PC-9 (cell line): ENCODE results near the gene HIGD1A.
"Not testable (repeated sequence)": the region's sequence is repeated elsewhere in the genome, so short reads cannot be mapped to it uniquely, and the experiment has no call there.

Experiments
- CTCF ChIP-seq: fragments of 200-600 bp; sonication (generic); conservative IDR thresholded peaks from 2 replicates; pipeline ENCODE4 v1.6.1; 2017; ENCODE audit warnings: mixed run types, antibody characterized with exemption, mild to moderate bottlenecking, moderate library complexity
- EZH2 ChIP-seq: fragments of 200-600 bp; sonication (generic); IDR thresholded peaks from 2 replicates; pipeline ENCODE4 v1.8.0; 2017; ENCODE audit warnings: antibody characterized with exemption, low read depth

DNA sequence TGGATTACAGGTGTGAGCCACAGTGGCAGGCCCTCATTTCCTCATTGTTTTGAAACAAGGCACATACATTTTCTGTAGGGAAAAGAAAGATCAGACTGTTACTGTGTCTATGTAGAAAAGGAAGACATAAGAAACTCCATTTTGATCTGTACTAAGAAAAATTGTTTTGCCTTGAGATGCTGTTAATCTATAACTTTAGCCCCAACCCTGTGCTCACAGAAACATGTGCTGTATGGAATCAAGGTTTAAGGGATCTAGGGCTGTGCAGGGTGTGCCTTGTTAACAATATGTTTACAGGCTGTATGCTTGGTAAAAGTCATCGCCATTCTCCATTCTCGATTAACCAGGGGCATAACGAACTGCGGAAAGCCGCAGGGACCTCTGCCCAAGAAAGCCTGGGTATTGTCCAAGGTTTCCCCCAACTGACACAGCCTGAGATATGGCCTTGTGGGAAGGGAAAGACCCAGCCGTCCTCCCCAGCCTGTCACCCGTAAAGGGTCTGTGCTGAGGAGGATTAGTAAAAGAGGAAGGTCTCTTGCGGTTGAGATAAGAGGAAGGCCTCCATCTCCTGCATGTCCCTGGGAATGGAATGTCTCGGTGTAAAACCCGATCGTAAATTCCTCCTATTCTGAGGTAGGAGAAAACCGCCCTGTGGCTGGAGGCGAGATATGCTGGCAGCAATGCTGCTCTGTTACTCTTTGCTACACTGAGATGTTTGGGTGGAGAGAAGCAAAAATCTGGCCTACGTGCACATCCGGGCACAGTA lies 7.0 kb upstream of the HIGD1A start:
- TF ChIP-seq CTCF, EZH2: not testable (repeated sequence)
